CD4-positive, alpha-beta T cell treated with Interleukin-6 for 4 hours (primary cell): ENCODE measurements around the gene KCP.
A peak's percentile ranks its signal among the peaks of the same experiment; 100 is the strongest.
"Not testable (repeated sequence)": the region's sequence is repeated elsewhere in the genome, so short reads cannot be mapped to it uniquely, and the experiment has no call there.

Source experiments
- DNase-seq: peaks from one replicate; pipeline ENCODE4 v3.0.0-alpha.2; 2020; ENCODE audit warnings: mixed read lengths

Gene KCP

DNA sequence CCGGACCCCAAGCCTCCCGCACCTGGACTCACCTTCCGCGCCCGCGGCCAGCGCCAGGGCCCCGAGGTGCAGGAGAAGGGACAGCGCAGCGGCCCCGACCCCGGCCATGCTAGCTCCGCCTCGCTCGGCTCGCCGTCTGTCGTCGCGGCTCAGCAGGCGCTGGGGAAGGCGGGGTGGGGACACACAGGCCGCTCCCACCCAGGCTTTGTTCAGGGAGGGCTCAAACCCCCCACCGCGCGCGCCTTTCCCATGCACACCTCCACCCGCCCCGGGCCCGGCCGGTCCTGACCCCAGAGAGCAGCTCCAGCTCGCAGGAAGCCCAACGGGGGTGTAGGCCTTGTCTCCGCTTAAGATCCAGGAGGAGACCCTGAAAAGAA is at the start of gene KCP:
Gene KCP (minus strand): TSS at position 141 of the 377 bp plus-strand sequence. CDS start 33 bp downstream, at position 108.
- no peak for DNase-seq

DNA sequence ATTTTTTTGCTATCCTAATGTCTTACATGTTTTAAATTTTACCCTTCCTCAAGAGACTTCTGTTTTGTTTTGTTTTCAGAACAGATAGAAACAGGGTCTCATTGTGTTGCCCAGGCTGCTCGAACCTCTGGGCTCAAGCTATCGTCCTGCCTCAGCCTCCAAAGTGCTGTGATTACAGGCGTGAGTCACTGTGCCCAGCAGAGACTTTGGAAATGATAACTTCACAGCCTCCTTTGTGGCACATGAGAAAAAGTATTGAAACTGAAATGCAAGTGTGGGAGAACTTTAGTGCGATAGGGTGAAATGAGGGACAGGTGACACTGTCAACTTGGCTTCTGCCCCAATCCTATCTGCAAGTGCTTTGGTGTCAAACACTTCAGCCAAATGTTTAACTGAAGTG is 48.8 kb upstream of the KCP start:
- DNase-seq = no peak

DNA sequence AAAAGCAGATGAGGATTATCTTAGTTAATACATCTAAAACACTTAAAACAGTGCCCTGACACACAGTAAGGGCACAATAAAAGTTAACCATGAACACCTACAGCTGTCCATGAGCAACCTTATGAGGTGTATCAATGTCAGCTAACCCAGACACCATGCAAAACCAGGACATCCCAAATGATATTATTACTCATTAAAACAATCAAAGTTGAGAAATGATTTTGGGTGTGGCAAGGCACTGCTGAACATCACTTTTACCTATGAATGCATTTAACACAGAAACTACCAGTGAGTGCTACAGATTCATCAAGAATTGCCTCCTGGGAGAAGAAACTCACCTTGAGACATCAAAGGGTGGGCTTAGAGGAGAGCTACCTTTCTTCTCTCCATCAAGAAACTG is 45.5 kb upstream of the KCP start:
- DNase-seq = no peak

DNA sequence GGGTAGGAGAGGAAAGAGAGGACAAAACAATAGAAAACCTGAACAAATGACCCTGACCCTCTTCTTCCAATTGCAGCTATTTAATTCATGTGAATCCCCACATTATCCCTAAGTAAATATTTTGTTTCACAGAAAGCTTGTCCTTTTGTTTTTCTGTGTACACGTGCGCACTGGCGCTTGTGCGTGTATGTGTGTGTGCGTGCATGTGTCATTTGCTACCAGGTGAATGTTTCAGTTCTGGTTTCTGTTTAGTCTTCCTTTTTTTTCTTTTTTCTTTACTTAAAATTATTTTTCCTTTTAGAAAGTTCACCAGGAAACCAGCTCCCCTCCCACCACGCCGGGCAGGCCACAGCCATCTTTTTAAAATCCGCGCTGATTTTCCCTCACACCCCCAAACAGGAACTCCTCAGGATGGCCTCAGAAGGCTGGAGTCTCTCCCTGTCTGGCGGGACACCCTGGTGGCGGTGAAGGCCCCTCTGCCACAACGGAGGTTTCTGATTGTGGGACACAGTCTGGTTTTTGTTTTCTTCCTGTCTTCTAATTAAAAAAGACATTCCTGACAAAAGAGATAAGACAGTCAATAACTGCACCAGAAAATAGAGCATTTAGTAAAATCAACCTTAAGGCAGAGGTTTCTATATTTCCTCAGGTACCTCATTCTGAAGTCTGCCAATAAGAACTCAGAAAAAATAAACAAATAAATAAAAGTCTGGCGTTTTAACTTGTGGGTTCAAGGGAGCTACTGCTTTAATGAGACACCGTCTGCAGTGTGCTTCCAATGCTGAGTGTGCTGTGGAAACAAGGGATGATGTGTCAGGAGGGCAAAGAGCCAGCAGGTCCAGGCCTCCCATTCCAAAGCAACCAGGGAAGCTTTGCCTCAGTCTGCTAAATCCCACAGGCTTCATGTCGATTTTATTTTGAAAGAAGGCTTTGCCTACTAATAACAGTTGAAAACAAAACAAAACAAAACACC is 44.6 kb upstream of the KCP start:
- no peak for DNase-seq

DNA sequence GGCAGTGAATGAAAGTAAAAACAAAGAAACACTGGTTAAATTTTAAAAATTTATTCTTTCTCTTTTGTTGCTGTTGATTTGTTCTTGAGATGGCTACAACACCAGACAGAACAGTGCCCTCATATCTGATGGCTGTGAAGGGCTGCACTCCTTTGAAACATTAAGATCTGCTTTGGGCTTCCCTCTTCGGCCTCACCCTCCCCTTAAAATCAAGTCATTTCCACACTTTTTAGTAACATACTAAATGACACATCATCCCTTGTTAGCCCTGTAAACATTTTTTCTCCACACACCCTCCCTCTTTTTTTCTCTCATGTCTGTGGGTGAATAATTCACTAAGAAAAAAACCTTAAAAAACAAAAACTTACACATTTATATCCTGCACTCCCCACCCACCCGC is 43.6 kb upstream of the KCP start:
- no peak for DNase-seq

DNA sequence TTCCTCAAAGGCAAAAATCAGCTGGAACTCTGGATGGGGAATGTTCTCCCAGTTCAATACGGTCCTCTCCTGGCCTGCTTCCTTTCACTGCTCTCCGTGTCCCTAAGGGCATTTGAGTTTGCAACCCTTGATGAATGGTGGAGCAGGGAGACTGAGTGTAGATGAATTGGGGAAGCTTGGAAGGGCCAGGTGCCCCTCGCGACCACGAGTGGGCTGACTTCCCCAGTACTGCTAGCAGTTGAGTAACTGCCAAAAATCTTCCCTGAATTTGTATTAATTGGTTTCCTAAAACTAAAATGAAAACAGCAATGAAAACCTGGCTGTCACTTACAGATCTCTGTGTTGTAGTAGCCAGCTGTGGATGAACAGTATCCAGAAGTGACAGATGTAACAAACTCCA is 40.8 kb upstream of the KCP start:
- no peak for DNase-seq

DNA sequence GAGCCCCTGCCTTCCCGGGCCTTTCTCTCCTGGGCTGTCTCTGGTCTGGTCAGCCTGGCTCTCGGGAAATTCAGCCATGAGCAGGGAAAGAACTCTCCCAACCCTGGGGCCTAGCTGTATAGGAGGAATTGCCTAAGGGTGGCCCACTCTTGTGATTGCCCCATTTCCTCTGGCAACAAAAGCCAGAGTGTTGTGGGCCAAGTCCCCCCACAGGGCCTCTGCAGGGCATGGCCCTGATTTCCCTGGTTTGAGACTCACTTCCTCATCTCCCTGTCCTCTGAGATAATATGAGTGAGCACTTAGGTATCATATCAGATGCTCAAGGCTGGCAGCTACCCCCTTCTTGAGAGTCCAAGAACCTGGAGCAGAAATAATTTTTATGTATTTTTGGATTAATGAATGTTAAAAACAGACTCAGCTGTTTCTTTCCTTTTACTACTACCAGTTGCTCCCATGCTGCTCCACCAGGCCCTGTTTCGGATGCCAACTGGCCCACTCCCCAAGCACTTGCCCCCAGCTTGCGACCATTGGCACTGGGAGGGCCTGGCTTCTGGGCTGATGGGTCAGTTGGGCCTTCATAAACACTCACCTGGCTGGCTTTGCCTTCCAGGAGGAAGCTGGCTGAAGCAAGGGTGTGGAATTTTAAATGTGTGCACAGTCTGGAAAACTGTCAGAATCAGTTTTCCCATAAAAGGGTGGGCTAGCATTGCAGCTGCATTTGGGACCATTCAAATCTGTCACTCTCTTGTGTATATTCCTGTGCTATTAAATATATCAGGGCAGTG is 38.7 kb upstream of the KCP start:
- no peak for DNase-seq

DNA sequence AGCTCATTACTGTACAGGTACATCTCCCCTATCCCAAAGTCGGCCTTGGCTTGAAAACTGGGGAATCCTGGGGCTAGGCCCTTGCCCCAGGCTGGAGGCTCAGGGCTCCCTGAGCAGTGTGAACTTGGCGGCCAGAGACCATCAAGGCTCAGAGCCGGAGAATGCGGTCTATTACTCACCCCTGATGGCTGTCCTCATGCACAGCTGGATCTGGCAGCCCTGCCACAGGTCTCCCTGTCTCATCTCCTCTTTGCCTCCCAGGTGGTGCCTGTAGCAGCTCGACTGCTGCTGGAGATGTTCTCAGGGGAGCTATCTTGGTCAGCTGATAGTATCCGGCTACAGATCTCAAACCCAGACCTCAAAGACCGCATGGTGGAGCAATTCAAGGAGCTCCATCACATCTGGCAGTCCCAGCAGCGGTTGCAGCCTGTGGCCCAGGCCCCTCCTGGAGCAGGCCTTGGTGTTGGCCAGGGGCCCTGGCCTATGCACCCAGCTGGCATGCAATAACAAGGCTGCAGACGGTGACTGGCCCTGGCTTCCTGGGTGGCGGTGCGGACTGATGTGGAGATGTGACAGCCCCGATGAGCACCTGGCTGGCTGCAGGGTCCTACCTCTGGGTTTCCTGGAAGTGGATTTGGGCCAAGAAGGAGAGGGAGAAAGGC is 37.9 kb upstream of the KCP start:
- no peak for DNase-seq

DNA sequence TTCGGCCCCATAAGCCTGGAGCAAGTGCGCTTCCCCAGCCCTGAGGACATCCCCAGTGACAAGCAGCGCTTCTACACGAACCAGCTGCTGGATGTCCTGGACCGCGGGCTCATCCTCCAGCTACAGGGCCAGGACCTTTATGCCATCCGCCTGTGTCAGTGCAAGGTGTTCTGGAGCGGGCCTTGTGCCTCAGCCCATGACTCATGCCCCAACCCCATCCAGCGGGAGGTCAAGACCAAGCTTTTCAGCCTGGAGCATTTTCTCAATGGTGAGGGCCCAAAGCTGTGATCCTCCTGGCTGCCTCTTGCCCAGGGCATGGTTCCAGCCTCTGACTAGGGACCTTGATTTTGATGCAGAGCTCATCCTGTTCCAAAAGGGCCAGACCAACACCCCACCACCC is 37.3 kb upstream of the KCP start:
- DNase-seq = no peak

DNA sequence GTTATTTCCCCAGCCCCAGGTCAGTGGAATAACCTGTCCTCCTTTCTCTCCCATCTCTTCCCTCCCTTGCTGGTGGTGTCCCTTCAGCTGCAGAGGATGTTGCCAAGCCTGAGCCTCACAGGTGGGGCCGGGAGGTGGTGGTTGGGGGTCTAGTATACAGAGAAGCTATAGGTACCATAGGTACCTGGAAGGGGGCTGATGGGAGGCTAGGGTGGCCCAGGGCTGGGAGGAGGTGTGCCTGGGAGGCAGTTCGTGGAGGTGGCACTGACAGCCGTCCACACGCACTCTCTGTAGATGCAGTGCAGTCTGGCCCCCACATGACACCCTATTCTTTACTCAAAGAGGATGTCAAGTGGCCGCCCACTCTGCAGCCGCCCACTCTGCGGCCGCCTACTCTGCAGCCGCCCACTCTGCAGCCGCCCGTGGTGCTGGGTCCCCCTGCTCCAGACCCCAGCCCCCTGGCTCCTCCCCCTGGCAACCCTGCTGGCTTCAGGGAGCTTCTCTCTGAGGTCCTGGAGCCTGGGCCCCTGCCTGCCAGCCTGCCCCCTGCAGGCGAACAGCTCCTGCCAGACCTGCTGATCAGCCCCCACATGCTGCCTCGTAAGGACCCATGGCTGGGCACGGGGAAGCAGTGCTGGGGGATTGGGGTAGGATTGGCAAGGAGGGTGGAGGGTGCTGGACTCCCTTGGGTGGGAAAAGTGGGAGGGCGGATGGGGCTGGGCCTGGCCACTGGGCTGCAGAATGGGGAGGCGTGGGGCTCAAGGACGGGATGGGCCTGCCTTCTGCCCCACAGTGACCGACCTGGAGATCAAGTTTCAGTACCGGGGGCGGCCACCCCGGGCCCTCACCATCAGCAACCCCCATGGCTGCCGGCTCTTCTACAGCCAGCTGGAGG is 36.7 kb upstream of the KCP start:
- no peak for DNase-seq

DNA sequence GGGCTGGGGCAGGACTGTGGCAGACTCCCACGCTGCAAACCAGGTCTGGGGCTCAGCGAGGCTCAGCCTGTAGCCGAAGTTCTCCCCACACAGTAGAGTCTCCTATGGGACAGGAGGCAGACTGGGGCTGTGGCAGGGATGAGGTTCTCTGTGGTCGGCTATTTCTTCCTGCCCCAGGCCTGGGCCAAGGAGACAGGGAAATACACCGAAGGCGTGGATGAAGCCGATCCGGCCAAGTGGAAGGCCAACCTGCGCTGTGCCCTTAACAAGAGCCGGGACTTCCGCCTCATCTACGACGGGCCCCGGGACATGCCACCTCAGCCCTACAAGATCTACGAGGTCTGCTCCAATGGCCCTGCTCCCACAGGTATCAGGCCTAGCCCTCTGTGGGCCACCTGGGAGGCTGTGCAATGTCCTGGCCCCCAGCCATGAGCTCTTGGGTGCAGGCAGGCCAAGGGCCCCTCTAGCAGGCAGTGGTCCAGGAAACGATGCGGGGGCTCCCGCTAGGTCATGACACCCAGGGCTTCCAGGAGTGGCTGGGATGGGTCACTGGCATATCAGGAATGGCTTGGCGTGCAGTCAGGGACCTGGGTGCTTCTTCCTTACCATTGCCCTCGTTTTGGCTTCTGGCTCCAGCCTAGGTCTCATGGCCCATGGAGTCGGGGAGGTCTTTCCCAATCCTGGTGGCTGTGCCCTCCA is 35.3 kb upstream of the KCP start:
- no peak for DNase-seq

DNA sequence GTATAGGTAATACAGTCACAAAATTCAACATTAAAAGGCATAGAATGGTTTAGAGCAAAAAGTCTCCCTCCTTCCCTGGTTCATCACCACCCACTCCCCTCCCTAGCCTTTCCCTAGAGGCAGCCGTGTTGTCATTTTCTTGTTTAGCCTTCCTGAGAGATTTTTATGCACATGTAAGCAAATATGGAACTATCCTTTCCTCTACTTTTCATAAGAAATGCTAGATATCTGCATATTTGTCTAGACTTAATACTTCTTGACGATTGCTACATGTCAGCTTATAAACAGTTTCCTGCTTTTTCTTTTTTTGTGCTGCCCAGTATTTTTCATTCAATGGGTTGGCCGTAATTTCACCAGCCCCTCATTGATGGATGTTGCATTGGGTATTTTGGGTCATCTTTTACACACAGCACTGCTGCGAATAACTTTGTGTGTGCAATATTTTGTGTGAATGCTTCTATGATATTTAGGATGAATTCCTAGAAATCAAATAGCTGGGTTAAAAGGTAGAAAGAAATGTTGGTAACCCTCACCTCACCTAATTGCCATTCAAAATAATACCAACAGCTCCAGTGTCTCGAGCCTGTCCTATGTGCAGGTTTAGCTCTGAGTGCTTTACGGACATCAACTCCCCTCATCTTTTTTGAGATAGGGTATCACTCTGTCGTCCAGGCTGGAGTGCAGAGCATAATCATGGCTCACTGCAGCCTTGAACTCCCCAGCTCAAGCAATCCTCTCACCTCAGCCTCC is 34.2 kb upstream of the KCP start:
- DNase-seq = no peak

DNA sequence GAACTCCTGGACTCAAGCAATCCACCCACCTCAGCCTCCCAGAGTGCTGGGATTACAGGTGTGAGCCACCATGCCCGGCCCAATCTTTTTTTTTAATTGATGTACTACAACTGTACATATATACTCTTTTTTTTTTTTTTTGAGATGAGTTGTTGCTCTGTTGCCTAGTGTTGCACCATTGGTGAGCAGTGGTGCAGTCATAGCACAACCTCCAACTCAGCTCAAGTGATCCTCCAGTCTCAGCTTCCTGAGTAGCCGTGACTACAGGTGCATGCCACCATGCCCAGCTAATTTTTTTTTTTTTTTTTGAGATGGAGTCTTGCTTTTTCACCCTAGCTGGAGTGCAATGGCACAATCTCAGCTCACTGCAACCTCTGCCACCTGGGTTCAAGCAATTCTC is 32.7 kb upstream of the KCP start:
- not testable (repeated sequence) for DNase-seq

DNA sequence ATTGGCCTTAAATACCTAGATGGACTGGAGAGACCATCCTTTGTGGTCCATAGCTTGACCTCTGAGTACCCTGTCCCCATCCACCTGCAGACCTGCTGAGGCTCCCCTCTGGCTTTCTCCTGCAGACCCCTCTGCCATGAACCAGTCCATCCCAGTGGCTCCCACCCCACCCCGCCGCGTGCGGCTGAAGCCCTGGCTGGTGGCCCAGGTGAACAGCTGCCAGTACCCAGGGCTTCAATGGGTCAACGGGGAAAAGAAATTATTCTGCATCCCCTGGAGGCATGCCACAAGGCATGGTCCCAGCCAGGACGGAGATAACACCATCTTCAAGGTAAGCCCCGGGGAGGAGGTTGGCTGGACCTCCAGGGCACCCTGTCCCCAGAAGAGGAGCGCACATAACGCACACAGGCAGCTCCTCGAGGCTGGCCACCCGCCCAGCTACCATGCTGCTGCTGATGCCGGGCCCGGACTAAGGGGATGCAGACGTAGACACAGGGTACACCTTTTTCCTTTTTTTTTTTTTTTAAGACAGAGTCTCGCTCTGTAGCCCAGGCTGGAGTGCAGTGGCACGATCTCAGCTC is 31.5 kb upstream of the KCP start:
- DNase-seq = no peak

DNA sequence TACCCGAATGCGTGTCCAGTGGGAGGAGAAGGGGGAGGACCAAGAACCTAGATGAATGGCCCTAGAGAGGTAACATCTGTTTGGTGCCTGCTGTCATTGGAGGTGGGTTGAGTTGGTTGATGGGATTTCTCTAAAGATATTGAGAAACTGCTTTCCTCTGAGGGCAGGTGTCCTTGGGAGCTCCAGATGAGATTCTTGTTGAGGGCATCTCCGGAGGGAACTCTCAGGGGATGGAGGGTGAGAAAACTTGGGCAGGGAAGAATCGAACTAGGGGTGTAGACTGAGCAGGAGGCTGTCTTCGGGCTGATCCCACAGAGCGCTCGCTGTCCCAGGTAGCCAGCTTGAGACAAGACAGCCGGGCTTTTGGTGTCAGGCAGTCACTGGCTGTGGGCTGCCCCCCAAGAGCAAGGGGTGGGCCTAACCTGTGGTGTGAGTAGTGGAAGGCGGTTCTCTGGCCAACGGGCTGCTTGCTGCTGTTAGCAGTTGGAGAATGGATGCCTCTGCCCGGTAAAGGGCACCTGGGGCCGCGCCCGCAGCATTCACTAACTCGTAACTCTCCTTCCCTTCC is 30.9 kb upstream of the KCP start:
- no peak for DNase-seq

DNA sequence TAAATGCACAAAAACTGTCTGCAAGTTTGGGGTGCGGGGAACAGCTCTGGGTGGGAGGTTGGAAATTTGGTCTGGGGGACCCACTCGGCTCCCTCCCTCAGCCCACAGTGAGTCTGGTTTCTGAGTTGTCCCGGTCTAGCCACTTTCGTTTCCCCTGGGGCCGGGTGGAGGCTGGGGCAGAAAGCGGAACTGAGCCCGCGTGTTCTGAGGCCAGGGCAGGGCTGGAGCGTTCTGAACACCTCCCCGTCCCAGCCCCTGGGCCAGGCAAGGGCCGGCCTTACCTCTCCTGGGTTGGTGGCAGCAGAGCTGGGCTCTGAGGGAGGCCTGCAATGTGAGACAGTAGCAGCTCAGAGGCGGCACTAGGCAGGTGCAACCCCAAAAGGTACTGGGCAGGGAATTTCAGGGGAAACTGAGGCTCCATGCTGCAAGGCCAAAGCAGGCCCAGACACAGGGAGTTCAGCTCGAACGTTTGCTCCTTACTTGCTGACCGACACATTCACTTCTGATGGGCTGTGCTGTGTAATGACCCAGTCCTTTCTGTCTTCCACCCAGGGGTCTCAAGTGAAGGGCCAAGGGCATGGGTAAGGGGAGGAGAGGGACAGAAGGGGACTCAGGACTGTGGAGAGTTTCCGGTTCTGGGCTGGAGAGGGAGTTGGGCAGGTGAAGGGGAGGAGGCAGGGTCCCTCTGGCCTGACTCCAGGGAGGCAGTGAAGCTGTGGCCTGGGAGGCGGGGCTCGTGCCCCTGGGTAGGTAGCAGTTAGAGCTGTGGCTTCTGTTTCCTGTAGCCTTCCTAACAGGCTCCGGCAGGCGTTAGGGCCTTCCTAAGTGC is 30.2 kb upstream of the KCP start:
- peak; percentile 16 for DNase-seq

DNA sequence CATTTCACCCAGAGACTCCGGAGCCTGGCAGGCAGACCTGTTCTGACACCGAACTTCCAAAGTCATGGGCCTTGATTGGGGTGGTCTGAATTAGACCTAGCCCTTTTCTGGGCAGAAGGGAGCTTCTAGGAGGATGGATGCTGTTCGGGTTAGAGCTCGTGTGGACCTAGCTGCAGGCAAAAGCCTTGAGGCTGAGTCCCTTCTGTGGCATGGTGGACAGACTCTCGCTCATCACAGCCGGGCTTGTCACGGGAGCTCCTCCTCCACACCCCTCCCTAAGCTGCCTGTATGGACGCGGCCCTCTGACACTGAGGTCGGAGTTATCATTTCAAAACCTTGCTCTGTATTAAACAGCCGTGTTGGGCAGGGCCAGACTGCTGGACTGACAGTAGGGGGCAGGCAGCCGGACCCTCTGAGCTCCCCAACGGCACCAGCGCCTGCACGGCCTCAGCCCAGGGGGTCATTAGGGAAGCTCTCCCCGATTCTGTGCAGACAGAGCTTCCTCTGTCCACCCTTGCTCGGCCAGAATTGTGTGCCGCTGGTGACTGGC is 29.4 kb upstream of the KCP start:
- DNase-seq = no peak

DNA sequence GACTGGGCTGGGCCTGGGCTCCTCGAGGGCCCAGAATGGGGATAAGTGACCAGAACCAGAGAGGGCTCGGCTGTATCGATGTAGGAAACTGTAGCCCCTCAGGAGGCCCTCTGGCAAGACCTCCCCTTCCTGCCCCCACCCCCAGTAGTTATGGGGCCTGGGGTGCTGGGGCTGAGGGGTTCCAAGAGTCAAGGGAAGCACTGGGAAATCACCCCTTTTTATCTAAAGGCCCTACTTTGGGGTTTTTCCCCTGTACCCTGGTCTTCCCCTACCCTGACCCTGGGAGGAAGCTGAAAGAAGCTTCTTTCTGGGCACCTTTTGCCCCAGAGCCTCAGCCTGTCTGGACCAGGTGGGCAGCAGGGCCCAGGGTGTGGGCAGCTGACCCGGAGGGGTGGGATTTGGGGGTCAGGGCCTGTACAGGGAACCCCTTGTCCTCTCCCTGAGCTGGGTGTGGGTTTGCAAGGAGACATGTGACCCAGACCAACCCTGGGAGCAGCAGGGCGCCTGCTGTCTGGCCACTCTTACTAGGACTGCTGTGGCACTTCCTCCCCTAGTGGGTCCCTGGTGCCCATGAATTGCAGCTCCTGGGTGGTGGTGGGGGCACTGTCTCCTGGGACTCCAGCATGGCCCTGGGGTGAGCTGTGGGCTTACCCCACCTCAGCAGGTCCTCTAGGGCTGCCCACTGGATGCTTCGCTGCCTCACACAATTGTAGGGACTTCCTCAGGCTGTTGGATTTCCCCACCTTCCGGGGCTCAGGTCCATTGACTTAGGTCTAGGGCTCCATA is 28.8 kb upstream of the KCP start:
- no peak for DNase-seq
